Epithelial cell of proximal tubule (primary cell): Measurements from ENCODE around the gene FDCSP. TPM values are rescaled to one million over a fixed set of nuclear protein-coding genes. Genes with fewer than 3 reads are reported as not detected.
A peak's percentile ranks its signal among the peaks of the same experiment; 100 is the strongest.
"Not testable (repeated sequence)": the region's sequence is repeated elsewhere in the genome, so short reads cannot be mapped to it uniquely, and the experiment has no call there.

ENCODE experiments used
- DNase-seq: peaks from one replicate; pipeline ENCODE4 v3.0.0-alpha.2; 2011; ENCODE audit warnings: low read depth
- H3K4me3 ChIP-seq: 2 replicates; pipeline ENCODE4 v1.5.1; 2011; ENCODE audit warnings: low read depth, mild to moderate bottlenecking, low read length
- CTCF ChIP-seq: conservative IDR thresholded peaks from 2 replicates; pipeline ENCODE4 v1.5.1; 2012; ENCODE audit warnings: low read depth, mild to moderate bottlenecking, low read length
- total RNA-seq: library from RNA; depleted of rRNA; stranded (reverse); fragments of >200 nt; gene quantifications from 2 replicates; pipeline ENCODE4 v1.2.3, GENCODE V29; 2015

Gene FDCSP
- total RNA-seq, 1 donor from 2014 or later = not detected

- DNase-seq = no peak
- no peak for TF ChIP-seq CTCF
These were observed 14.1 kb downstream of the FDCSP start for GRCh38 chr4:70239884-70240591.

GRCh38 chr4:70242297-70242696 is 16.4 kb downstream of the FDCSP start, which contains the start of gene CSN3:
Gene CSN3 (plus strand): TSS chr4:70242597. CDS start chr4:70244820, 2,223 bp downstream.
- not testable (repeated sequence) for H3K4me3 ChIP-seq, DNase-seq

More at GRCh38 chr4:70239884-70240591, 14.1 kb downstream of the FDCSP start:
- no peak overlapping the region for H3K4me3 ChIP-seq

- TF ChIP-seq CTCF = no peak
- H3K4me3 ChIP-seq = no peak overlapping the region
- no peak for DNase-seq
These were observed 17.2 kb downstream of the FDCSP start for GRCh38 chr4:70243091-70243490.

- DNase-seq = no peak
- no peak for TF ChIP-seq CTCF
- no peak overlapping the region for H3K4me3 ChIP-seq
These were observed 25.5 kb downstream of the FDCSP start for GRCh38 chr4:70251250-70251944.

- no peak for TF ChIP-seq CTCF
These were observed 26.0 kb downstream of the FDCSP start for GRCh38 chr4:70251945-70252277.

GRCh38 chr4:70269674-70270073 is 43.8 kb downstream of the FDCSP start:
- peak; percentile 30 for TF ChIP-seq CTCF
- H3K4me3 ChIP-seq = no peak overlapping the region
- DNase-seq = no peak

More at GRCh38 chr4:70251945-70252277, 26.0 kb downstream of the FDCSP start:
- no peak for DNase-seq
- H3K4me3 ChIP-seq = no peak overlapping the region

- no peak for TF ChIP-seq CTCF
- DNase-seq = no peak
- no peak overlapping the region for H3K4me3 ChIP-seq
These were observed 51.2 kb downstream of the FDCSP start for GRCh38 chr4:70277121-70277520.
